ENCODE results near the gene EML2. TPM values are rescaled to one million over a fixed set of nuclear protein-coding genes. Genes with fewer than 3 reads are reported as not detected.

EML2 gene
- total RNA-seq, 1 donor from 2014 or later, result 97.7 TPM

GRCh38 chr19:45681391-45682015, 42.3 kb upstream of the EML2 start:
- POLR2A ChIA-PET, result interaction anchor here (2.9 kb wide), 1 partner anchor 10 kb away, joined by 21 read pairs; the partner anchor contains the start of genes QPCTL and SNRPD2
- H3K4me1 Mint-ChIP-seq, result peaks cover 17% of the 10 kb centered on the region
- intact Hi-C loops (cut with micrococcal nuclease), result loop anchor here (1.0 to 10.0 kb wide), 6 partner anchors 11 to 257 kb away; partner anchors contain the start of genes ERCC1 and QPCTL
- H3K9me3 Mint-ChIP-seq, result no peaks in the 10 kb centered on the region
- peak; percentile 69 for TF ChIP-seq CTCF (IDR thresholded peaks at IDR 0.05)
- peaks cover 34% of the 10 kb centered on the region for H3K36me3 Mint-ChIP-seq (ENCODE audit: low read depth)
- H3K27ac Mint-ChIP-seq, result no peak overlapping the region
- ATAC-seq (ENCODE audit: low read depth) (peak; percentile 92), DNase-seq (peak; percentile 92)
- H3K27me3 Mint-ChIP-seq, result peaks cover 7% of the 10 kb centered on the region
- CTCF ChIA-PET, result interaction anchor here (1.2 to 2.4 kb wide), 3 partner anchors 11 to 42 kb away, joined by 3 to 13 read pairs (median 3); partner anchors contain the start of genes EML2, QPCTL and SNRPD2
- H3K4me3 Mint-ChIP-seq, result peak overlapping the region; percentile 77

GRCh38 chr19:45677351-45678230, 38.4 kb upstream of the EML2 start:
- POLR2A ChIA-PET, result interaction anchor here (0.6 to 3.1 kb wide), 11 partner anchors 11 to 570 kb away, joined by 3 to 26 read pairs (median 4); partner anchors contain the start of genes EML2, QPCTL and SNRPD2

GRCh38 chr19:45676851-45677263, 37.7 kb upstream of the EML2 start:
- Mint-ChIP-seq H3K4me3 (peak overlapping the region; percentile 58), H3K4me1 (peaks cover 18% of the 10 kb centered on the region), H3K36me3 (ENCODE audit: low read depth) (no peaks in the 10 kb centered on the region), H3K27me3 (peaks cover 11% of the 10 kb centered on the region), H3K27ac (no peak overlapping the region), H3K9me3 (no peaks in the 10 kb centered on the region)
- DNase-seq (peak; percentile 26), ATAC-seq (ENCODE audit: low read depth) (peak; percentile 15)
- CTCF ChIA-PET, result interaction anchor here (1.1 to 2.4 kb wide), 4 partner anchors 8 to 237 kb away, joined by 4 to 6 read pairs (median 6); partner anchors contain the start of gene QPCTL
- POLR2A ChIA-PET, result interaction anchor here (0.6 to 3.1 kb wide), 12 partner anchors 11 to 569 kb away, joined by 3 to 26 read pairs (median 4); partner anchors contain the start of genes EML2, QPCTL and SNRPD2
- intact Hi-C loops (cut with micrococcal nuclease), result loop anchor here (1.0 to 2.0 kb wide), 2 partner anchors 8 to 16 kb away; partner anchors contain the start of gene QPCTL
- no peak for TF ChIP-seq CTCF (IDR thresholded peaks at IDR 0.05)

More at GRCh38 chr19:45677351-45678230, 38.4 kb upstream of the EML2 start:
- TF ChIP-seq CTCF (IDR thresholded peaks at IDR 0.05), result no peak
- Mint-ChIP-seq H3K9me3 (no peaks in the 10 kb centered on the region), H3K4me1 (peaks cover 21% of the 10 kb centered on the region), H3K27ac (no peak overlapping the region), H3K4me3 (peak overlapping the region; percentile 77), H3K36me3 (ENCODE audit: low read depth) (no peaks in the 10 kb centered on the region), H3K27me3 (peaks cover 11% of the 10 kb centered on the region)
- intact Hi-C loops (cut with micrococcal nuclease), result loop anchor here (1.0 to 2.0 kb wide), 2 partner anchors 8 to 15 kb away; partner anchors contain the start of gene QPCTL
- ATAC-seq (ENCODE audit: low read depth), result peak; percentile 35
- CTCF ChIA-PET, result interaction anchor here (1.2 to 2.4 kb wide), 3 partner anchors 9 to 35 kb away, joined by 5 to 6 read pairs (median 6); partner anchors contain the start of gene QPCTL
- peak; percentile 52 for DNase-seq

GRCh38 chr19:45674946-45675345, 35.7 kb upstream of the EML2 start:
- Mint-ChIP-seq H3K36me3 (ENCODE audit: low read depth) (no peaks in the 10 kb centered on the region), H3K4me1 (peaks cover 25% of the 10 kb centered on the region), H3K4me3 (no peak overlapping the region), H3K27me3 (peaks cover 23% of the 10 kb centered on the region), H3K27ac (no peak overlapping the region), H3K9me3 (no peaks in the 10 kb centered on the region)
- POLR2A ChIA-PET, result interaction anchor here (0.7 kb wide), 2 partner anchors 12 to 61 kb away, joined by 4 to 8 read pairs; no protein-coding TSS in a partner anchor
- DNase-seq (no peak), ATAC-seq (ENCODE audit: low read depth) (no peak)
- TF ChIP-seq CTCF (IDR thresholded peaks at IDR 0.05), result no peak
- CTCF ChIA-PET, result no interaction called here
- intact Hi-C loops (cut with micrococcal nuclease), result no loop called here

Data from activated B cell treated with CpG ODN at 0.5 μM for 24 hours (primary cell).